NCI-H187 (cell line): Measurements from ENCODE around the gene RBSN.
"Not testable (repeated sequence)": the region's sequence is repeated elsewhere in the genome, so short reads cannot be mapped to it uniquely, and the experiment has no call there.

ENCODE experiments used
- DNase-seq, 2 experiments: peaks; one replicate each; lab custom pipeline; 2025; lab: John Stamatoyannopoulos, UW

The RBSN gene

DNA sequence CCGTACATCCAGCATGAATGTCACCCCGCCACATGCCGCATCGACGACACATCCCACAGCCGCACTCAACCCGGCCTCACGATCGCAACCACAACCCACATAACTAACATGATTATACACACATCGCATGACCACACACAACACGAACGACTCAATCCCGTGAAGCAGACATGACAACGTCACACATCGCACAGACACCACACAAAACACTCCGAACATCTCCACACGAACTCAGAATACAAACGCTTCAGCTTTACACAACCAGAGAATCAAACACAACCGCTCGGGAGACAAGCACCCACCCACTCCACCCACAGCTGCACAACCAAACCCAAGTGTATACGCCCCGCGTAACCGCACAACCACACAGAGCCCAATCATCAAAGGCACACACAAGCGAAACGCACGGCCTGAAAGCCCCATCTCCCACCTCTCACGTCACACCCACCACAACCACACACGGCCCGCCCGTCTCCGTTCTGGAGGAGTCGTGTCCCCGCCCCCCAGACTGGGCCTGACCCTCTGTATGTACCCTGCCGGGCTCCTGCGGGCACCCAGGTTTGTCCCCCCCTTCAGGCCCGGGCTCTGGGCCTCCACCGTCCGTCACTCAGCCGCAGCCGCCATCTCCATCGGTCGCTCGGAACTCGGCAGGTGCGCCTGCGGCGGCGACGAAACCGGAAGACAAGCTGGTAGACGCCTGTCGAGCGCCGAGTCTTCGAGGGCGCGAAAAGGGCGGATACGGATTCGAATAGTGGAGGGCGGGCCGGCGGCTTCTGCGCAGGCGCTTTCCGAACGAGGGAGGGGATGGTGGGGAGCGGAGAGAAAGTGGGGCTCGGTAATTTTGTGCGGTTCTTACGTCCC lies at the start of gene RBSN:
Gene RBSN (minus strand): TSS at position 646 of the 861 bp plus-strand sequence. CDS start 3,028 bp downstream, outside the sequence.
- DNase-seq, result peak; percentile 33 to 72

DNA sequence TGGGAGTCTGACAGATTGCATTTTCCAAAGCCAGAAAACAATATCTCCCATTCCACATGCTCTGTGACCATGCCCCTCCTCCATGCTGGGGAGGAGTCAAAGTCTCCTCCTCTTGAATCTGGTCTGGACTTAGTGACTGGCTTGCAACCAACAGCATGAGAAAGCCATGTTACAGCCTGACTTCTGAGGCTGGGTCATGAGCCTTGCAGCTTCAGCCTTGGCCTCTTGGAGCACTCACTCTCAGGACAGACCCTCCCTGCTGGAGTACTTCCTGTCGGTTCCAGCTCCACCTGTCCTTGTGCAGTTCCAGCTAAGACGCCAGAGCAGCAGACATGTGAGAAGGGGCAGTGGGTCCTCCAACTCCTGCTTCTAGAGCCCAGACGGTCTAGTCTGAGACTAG lies 49.7 kb upstream of the RBSN start:
- no peak for DNase-seq

DNA sequence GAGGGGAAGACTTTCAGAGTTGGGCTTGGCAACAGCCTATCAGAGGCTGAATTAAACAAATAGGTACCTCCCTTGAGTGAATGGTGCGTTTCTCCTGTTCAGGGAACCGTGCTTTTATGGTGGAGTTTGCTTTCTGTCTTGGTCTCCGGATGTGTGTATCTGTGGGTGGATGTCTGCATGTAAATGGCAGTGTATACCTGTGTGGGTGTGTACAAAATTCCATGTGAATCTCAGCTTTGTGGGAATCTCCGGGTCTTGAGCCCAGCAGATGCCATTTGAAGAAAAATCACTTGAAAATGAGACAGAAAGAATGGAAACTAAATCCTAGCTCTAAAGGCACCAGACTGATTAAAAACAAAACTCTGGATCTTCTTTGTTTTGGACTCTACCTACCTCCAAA lies 37.9 kb upstream of the RBSN start:
- DNase-seq, result not testable (repeated sequence)

DNA sequence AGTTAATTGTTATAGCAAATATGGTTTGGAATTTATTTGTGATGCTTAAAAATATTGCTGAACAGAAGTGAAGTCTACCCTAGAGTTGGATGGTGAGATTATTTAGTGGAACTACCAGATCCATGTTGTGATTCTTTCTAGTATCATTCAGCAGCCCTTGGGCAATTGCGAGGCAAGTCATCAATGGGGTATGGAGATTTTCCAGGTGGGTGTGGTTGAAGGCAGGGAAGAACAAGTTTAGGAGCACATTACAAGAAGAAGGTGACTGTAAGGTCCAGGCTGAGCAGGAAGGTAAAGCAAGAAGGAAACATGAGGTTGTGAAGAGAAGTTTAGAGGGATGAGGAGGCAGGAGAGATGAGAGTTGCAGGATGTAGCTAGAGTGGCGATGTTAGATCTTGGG lies 36.0 kb upstream of the RBSN start:
- DNase-seq, result not testable (repeated sequence)

DNA sequence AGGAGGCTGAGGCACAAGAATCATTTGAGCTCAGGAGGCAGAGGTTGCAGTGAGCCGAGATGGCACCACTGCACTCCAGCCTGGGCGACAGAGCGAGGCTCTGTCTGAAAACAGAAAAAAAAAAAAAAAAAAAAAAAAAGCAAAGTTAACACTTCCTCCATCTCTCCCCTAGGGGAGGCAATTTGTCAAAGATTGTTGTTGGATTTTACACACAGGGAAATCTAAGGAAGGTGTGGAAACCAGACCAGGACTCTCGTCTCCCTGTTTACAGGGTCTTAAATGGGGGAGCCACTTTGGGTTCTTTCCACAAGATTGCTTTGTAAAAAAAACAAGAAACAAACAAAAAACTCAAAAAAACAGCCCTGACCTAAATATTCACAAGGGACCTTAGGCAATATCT lies 29.5 kb upstream of the RBSN start:
- DNase-seq, result not testable (repeated sequence)

DNA sequence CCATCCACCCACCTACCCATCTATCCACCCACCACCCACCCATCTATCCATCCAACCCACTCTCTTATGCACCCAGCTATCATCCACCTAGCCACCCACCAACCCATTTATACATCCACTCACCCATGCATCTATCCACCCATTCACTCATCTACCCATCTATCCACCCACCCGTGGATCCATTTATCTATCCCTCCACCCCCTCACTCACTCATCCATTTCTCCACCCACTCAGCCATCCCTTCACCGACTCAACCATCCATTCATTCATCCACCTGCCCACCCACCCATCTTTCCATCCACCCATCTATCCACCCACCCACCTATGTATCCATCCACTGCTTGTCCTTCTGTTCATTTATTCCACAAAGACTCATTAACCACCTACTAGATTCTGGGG lies 28.0 kb upstream of the RBSN start:
- not testable (repeated sequence) for DNase-seq

DNA sequence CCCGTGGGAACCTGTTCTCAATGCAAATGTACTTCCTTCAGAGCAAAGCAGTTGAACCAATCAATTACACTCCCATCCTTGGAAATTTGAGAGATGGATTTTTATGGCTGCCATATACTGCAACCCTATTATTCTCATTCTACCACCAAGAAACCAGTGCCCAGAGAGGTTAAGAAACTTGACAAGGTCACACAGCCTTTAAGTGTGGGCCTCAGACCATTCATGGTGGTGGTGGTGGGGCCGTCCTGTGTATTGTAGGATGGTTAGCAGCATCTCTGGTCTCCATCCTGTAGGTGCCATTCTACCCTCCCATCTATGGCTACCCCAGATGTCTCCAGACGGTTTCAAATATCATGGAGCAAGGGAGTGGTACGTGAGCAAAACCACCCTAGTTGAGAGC lies 23.4 kb upstream of the RBSN start:
- DNase-seq, result no peak

DNA sequence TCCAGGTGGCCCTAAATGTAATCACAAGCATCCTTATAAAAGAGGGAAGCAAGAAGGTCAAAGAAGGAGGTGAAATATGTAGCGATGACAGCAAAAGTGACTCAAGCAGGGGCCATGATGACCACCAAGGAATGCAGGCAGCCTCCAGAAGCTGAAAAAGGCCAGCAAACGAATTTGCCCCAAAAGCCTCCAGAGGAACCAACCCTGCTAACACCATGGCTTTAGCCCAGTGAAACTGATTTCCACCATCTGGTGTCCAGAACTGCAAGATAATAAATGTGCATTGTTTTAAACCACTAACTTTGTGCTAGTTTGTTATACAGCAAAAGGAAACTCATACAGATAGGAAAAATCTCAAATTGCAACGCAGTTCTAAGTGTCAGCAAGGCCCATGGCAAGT lies 23.0 kb upstream of the RBSN start:
- no peak for DNase-seq

DNA sequence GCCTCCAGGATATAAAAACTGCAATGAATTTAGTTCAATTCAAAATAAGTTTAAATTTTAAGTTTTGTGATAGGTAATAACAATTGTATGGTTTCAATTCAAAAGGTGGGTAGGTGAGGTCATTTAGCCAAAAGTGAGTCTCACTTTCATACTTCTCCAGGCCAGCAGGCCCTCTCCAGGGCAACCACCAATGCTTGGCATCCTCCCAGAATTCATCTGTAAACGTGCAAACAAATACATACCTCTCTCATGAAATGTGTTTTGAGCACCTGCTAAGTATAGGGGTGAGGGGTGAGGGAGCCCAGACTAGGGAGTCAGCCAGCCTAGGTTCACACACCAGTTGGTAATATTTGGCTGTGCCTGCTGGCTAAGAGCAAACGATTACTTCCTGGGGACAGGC lies 22.0 kb upstream of the RBSN start:
- DNase-seq, result no peak

DNA sequence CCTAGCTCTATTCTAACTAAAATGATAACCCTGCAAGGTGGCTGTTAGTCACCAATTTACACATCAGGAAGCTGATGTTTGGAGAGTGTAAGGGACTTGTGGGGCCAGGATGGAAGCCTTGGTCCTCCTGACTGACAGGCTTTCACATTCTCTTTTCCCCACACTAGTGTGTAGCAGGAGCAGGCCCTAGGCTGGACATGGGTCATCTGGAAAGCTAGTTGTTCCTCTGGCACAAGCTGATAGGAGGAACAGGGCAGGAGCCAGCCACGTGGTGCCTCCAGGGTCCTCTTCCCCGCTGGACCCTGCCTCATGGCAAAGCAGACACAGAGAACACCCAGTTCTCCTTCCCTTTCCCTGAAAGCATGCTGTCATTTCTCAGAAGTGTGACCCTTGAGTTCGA lies 18.1 kb upstream of the RBSN start:
- no peak for DNase-seq

DNA sequence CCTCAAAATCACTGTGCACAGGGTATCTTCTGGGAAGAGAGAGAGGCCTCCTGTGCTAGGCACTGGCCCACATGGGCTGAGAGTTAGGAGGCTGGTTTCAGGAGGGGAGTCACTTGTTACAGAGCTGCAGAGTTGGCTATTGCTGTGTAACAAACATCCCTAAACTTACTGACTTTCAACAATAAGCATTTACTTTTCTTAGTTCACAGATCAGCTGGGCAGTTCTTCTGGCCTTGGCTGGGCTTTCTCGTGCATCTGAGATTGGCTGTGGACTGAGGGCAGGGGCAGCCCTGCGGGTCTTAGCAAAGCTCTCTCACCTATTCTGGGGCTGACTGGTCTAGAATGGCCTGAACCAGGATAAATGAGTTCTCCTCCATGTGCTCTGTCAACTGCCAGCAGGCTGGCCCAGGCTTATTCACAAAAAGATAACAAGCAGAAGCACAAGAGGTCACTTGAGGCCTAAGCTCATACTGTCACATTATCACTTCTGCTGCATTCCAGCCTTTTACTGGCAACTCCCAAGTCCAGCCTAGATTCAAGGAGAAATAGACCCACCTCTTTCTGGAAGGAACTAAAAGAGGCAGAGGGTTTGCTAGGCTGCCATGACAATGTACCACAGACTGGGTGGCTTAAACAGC lies 17.2 kb upstream of the RBSN start:
- DNase-seq, result no peak

DNA sequence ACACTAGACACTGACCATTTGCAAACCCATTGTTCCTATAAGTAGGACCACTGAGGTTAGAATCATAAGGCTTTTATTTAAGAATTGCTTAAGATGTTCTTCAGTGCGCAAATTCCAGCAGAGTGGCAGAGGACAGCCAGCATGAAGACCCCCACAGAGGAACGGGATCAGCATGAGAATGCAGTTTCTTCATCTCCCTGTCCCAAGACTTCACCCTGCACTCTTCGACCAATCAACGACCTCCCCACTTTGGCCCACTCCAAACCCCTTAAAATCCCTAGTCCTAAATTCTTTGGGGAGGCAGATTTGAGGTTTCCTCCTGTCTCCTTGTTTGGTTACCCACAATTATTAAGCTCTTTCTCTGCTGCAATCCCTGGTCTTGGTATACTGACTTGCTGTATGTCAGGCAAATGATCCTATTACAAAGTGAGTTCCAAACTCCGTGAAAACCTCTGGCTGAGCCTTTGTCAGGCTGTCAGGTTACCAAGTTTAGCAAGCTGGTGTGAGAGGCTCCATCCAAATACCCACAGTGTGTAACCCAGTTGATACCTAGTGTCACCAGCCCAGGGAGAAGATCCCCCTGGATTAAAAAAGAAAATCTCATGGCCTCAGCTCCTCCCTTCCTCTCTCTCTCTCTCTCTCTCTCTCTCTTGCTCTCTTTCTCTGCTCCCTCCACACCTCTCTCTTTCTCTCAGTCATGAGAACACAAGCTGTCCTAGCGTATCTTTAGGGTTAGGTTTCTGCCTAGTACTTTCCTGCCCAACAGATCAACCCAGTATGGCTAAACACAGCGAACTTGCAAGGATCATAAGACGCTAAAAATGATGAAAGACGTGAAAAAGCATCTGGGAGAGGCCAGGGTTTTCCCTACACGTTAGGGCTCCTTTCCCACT lies 15.8 kb upstream of the RBSN start:
- no peak for DNase-seq

DNA sequence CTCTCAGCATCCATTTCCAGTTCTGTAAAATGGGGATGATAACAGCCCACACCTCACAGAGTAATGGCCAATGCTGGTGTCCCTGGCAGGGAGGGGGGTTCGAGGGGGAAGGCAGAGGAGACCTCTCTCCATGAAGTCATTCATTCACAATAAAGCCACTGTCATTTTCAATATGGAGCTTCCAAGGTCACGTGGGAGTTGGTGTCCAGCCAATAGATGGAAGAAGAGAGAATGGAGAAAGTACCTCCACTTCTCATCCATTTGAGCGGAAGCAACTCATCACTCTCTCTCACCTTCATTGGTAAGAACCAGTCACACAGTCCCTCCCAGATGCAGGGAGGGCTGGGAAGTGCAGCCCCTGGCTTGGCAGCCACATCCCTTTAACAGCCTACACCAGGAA lies 14.9 kb upstream of the RBSN start:
- DNase-seq, result no peak

DNA sequence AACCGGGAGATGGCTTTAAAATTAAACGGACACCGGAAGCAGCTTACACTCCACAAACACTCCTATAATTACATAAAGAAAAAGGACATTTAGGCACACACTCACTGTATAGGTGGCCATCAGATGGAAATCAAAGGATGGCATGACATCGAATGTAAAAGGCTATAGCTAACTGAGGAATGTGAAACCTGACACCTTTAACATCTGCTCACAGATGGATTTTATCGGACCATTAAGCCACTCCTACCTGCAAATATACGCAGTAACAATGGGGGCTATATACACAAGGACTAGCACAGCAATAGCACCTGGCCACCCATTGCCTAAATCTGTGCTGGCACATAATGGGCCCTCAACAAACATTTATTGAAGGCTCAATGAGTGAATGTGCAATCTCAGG lies 14.5 kb upstream of the RBSN start:
- no peak for DNase-seq

DNA sequence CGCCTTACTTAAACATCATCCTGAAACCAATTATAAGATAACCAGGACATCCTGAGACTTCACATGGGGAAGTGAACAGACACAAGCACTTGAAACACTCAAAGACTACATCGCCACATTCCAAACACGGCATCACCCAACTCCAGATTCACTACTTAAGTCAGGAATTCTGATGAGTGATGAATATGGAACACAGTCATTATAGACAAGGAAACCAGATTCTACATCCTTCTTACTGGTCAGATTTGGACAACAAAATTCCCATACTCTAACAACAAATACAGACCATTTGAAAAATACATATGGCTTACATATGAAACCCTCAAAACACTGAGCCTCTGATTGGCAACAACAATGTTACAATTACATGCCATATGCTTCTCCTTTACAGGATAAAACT lies 13.1 kb upstream of the RBSN start:
- no peak for DNase-seq

DNA sequence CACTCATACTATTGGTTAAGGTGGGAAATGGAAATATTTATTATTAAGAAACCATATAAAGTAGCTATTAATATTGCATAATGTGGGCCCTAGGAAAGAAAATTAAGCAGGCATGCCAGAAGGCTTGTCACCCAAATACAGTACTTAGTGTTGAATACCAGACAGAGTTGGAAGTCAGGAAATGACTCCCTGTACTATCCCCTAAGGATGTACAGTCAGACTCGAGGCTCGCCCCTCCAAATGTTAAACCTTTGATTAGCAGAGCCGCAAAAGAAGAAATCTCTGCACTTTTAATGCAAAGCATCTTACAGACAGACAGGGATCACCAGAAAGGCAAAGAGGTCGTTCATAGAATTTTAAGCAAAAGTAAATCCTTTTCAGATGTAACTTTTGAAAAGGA lies 11.3 kb upstream of the RBSN start:
- no peak for DNase-seq

DNA sequence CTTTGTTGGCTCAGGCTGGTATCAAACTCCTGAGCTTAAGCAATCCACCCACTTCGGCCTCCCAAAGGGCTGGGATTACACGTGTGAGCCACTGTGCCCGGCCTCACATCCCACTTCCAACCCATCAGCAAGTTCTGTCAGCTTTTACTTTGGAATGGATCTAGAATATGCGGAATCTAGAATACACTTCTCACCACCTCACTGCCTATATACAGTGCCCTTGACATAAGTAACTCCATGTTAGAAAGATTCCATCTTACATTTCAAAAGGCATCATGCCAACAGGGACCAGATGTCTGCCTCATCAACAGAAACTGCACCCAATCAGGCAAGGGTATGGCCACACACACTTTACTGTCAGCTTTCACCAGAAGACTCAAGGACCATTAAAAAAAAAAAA lies 9.9 kb upstream of the RBSN start:
- no peak for DNase-seq

DNA sequence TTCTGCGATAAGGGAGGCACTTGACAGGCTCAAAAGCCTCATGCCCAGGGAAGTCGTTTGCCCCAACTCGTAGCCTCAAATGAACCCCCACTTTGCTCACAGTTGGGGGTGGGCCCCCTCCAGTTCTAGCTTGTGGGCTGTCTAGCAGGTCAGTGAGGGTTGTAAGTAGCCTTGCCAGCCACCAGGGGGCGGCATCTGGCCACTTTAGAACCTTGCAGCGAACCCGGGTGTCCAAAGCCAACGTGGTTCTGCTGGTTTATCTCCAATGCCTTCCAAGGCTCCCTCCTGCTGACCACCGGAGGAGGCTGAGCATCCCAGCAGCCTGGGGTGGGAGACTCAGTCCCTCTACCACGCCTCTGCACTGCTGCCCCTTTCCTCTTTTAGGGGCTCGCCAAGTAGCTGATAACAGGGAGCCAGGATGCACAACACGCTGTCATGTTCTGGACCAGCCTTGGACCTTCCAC lies 9.2 kb upstream of the RBSN start:
- DNase-seq, result peak; percentile 7 to 50

DNA sequence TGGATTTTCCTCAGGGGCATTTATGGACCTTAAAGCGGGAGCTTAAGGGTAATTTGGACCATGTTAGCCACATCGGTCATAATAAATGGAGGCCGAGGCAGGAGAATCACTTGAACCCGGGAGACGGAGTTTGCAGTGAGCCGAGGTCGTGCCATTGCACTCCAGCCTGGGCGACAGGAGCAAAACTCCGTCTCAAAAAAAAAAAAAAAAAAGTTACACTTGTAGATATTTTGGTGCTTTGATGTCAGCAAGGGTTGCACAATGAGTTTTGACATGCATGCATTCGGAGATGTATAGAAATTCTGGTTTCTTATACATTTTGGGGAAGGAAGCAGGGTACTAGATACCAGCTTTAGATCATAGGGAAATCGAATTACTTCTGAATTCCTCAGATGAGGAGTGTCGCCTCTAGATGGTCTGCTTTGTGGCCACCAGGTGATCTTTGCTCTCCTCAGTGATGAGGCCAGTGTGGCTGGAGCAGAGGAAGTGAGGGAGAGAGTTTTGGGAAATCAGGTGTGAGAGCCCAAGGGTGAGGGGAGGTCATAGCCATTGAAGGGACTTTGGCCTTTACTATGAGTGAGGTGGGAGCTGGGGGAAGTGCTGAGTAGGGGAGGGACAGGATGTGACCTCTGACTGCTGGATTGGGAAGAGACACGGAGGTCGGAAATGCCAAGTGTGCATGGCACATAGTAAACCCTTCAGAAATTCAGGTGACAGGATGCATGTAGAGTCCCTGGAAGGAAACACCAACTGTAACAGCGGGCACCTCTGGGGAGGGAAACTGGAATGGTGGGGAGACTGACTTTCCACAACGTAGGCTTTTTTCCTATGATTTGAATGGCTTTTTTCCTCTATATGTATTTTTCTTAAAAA lies 8.4 kb upstream of the RBSN start:
- DNase-seq, result no peak

DNA sequence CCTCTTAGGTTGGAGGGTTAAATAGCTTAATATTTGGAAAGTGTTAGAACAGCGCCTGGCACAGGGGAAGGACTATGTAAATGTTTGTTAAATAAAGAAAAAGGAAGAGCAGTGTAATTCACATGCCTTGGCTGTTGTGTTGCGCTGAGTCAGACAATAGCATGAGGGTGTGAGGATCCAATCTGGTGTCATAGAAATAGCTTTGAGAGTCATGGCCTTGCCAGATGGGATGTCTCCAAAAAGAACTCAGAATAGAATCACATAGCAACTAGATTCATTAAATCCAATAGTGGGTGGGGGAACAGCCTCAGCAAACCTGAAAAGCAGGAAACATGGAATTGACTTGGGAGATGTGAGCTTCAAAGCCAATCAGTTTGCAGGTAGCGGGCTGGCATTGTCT lies 3.9 kb upstream of the RBSN start:
- DNase-seq, result no peak

DNA sequence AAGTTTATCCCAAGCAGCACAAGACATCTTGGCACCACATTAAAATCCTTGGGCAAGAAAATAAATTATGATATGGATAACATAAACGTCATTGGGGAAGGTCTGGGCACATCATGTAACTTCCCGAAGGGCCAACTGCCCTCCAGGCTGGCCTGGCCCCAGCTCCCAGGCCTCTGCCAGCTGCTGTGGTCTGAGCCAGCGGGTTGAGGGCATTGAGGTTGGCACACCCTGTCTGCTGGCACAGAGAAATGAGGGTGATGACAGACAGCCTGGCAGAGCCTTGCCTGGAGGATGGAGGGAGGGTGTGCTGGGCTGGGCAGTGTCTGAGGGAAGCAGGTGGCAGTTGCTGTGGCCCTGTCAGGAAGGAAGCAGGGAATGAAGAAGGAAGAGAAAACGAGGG lies 3.3 kb upstream of the RBSN start:
- DNase-seq, result no peak
